NB4 (cell line): Measurements from ENCODE around the gene ADCY3.

Source experiments
- CTCF ChIP-seq: IDR thresholded peaks from one replicate; pipeline ENCODE4 v1.5.1; 2012; ENCODE audit warnings: low read depth, low read length
- POLR2A ChIP-seq: IDR thresholded peaks from 2 replicates; pipeline ENCODE4 v1.6.1; 2011; ENCODE audit warnings: mild to moderate bottlenecking; ENCODE audit not compliant: insufficient read length; ENCODE audit errors: extremely low read depth

GRCh38 chr2:24783641-24784040 lies 136.4 kb downstream of the ADCY3 start:
- TF ChIP-seq CTCF (no peak), POLR2A (no peak)
